GM21528 (cell line): ENCODE data around the gene TIMM21.

Experiments used
- ATAC-seq: cut with Tn5 transposase; IDR thresholded peaks from one replicate; pipeline ENCODE4 v1.9.1; 2021; ENCODE audit warnings: mild to moderate bottlenecking, moderate library complexity; ENCODE audit not compliant: unreplicated experiment, low FRiP score

The TIMM21 gene

DNA sequence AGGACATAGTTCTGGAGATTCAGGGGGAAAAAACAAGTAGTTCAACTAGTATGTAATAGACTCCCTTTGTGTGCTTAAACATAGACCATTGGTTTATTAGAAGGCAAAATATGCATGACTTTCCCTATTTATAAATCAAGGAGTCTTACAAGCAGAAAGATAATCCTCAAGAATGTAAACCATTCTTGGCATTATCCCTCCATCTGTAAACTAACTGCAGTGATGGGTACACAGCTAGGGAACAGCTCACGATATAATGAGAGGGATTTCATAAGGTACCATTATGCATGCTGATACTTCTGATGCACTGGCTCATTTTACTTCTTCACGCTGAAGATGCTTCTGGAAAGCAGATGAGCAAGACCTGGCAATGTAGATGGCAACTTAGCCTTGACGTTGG lies 1.6 kb upstream of the TIMM21 start:
- ATAC-seq = no peak

DNA sequence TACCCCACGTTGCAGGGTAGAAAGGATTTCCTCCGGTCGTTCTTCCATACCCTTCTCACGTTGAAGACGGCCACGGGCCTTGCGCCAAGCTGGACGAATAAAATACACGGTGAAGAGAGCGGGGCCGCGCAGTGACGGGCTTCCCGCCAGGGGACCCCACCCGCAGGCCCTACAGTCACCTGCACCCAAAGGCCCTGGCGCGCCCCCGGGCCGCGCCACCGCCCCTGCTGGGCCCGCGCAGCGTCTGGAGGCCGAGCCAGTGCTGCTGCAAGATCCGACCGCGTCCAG lies 888 bp upstream of the TIMM21 start:
- ATAC-seq = no peak

DNA sequence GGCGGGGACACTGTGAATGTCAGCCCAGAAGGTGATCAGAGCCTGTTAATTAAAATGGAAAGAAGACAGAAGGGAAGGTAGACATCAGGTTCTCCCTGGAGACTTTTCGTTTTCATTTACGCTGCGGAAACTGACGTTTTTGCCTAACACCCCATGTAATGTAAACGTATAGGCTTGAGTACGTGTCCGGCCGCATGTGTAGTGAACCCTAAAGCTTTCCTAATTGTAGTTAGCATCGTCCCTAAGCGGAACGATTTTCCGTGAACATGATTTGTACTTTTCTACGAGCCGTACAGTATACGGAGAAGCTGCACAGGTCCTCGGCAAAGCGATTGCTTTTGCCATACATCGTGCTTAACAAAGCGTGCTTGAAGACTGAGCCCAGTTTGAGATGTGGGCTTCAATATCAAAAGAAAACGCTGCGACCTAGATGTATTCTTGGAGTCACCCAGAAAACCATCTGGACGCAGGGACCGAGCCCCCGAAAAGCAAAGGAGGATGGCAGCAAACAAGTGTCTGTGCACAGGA lies 284 bp downstream of the TIMM21 start:
- peak; percentile 20 for ATAC-seq

DNA sequence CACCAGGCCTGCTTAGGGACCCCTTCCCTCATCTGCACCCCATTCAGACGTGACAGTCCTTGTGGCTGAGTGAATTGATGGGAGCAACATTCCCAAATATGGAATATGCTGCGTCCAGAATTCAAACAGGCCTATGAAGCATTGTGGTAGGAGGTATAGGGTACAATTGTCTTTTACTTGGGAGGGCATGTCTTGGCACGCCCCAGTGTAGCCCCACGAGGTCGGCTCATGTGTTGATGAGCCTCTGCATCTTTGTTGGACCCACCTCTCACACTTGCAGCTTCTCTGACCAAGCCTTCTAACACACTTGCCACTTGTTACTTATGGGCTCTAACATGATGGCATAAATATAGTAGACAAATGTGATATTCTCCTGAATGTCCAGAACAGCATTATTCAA lies 1.6 kb downstream of the TIMM21 start:
- ATAC-seq = no peak

DNA sequence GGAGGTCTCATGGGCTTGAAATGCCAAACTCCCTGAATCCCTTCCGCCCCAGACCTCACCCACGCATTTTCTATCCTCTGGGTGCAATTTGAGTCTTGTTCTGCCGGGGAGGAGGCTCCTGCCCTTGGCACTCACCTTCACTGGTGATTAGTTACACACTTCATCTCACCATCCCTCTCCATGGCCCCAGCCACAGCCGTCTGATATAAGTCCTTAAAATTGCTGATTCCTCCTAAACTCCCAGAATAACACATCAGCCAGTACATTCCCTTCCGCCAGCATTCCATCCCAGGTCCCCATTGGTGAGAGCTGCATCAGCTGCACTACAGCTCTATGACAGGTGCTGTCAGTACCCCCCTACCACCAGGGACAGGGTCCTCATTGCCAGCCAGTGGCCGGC lies 3.9 kb downstream of the TIMM21 start:
- no peak for ATAC-seq

DNA sequence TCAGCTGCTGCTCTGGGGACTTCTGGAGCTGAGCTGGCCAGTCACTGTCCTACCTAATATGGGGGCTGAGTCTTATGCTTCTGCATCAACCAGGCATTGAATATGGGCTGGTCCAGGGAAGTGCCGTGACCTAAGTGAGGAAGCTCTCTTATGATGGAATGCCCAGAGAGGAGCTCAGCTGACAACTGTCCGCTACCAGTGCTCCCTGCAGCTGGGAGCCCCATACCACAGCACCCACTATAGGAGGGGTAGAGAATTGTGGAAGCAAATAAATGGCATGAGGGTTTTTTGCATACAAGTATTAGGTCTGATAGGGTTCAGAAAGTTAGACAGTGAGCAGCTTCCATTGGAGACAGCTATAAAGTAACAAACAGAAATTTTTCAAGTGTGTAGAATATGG lies 4.5 kb downstream of the TIMM21 start:
- no peak for ATAC-seq

DNA sequence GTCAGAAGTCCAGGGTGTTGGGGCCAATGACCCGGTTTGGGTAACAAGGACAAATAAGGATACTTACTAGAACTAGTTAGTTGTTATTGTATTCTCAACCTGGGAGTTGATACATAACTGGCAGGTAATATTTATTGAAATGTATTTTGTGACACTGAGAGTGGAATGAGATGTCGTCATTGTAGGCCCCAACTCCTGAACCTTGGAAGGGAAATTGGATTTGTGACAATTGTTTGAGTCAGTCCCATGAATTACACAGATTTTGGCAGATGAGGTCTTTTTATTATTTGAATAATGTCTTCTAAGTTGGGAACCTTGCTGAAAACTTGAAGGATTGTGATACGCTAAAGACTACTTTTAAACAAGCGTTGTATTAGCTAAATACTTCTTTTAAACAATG lies 5.1 kb downstream of the TIMM21 start:
- no peak for ATAC-seq

DNA sequence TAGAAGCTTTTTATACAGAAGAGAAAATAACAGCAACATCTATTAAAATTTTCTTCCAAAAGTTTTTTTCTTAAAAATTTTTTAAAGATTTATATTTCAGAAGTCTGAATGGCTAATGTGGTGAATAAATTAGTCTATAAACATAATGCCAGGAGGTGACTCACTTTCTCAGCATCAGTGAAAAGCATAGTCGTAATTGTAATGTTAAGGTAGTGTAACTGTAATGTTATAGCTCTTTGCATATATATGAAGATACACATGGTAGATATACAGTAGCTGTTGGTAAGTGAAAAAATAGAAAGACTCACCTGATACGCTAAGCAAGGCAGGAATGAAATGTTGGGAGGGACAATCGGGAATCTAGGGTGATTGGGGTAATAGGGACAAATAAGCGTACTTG lies 5.5 kb downstream of the TIMM21 start:
- no peak for ATAC-seq

DNA sequence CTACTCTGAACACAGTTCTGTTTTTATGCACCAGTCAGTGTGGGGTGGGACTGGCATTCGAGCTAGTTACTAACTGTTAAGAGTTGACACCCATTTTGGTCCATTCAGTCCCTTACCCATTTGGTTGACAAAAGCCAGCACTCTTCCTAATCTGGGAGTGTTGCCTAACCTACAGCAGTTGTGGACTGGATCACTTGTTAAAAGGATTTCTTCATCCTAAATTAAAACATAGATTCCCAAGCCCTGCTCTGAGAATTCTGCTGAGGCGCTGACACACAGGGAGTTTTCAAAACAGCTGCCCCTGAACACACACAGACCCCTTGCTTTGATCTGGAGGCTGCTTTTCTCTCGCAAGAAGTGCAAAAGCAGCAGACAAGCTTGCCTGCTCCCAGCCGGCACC lies 6.4 kb downstream of the TIMM21 start:
- ATAC-seq = no peak

DNA sequence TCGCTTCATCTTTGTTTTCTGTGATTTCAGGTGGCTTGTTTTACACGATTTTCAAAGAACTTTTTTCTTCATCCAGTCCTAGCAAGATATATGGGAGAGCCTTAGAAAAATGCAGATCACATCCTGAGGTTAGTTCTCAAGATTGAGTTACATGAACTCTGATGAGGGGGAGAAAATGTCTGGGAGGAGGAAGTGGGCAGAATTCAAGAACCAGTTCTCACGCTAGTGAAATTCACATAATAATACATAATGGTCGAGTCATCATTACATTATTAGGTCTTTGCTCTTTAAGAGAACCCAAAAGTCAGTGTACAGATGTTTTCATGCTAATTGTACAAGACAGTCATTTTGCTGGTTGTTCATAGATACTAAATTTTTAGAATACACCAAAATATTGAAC lies 7.0 kb downstream of the TIMM21 start:
- ATAC-seq = no peak

DNA sequence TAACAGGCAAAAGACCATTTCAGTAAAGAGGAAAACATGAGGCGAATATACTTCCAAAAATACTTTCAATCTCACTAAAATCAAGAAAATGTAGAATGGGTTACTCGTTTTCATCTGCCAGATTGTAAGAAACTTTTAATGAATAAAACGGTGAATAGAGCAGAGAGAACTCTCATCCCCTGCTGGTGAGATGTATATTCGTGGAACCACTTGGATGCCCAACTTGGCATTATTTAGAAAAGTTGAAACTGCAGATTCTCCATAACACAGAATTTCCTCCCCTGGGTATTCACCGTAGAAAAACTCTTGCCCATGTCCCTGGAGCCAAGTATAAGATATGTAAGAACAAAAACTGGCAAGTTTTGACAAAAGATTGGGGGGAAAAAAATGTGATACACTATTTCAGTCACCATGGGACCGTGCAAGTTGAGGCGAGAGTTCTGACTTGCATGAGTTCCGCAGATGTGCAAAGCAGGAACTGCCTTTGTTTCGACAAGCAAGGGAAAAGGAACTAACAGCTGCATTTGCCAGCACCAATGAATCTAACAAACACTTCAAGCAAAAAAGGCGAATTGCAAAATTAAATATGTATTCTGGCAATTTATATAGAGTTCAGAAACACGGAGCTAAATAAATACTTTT lies 14.8 kb downstream of the TIMM21 start:
- ATAC-seq = no peak

DNA sequence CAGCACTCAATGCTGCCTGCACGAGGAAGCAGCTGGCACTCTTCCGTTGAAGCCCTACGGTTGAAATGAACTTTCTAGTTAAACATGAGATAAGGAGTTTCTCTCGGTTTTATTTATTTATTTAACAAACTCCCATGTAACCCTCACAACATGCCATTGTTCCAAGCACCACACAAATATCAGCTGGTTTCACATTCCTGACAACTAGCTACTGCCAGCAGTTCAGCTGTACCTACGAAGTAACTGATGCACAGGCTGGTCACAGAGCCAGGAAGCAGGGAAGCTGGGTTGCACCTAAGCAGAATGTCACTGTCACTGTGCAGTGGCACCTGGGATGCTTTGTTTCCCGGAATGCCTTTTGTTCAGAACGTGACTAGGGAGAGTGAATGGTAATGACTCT lies 18.1 kb downstream of the TIMM21 start:
- ATAC-seq = no peak

DNA sequence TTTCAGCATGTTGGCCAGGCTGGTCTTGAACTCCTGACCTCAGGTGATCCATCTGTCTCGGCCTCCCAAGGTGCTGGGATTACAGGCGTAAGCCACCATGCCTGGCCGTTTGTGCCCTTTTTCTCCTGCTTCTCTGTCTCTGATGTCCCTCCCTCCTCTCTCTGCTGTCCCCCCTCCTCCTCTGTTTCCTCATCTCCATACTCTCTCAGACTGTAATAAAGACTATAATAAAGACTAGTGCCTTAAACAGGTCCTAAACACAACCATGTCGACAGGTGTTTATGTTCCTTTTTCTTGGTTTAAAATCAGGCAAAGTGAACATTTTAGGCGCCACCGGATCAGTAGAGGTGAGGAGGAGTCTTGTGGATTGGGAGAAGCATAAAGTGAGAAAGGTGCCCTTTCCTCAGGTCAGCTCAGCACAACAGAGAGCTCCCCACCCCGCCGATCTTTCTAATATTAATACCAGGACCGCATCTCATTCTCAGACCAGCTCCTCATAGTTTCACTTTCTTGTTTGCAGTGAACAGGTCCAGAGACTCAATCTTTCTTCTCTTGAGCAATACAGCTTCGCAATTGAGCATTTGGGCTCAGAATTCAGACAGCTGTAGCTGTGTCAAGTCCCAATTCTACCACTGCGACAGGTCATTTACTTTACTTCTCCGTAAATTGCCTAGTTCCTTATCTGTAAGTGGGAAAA lies 23.7 kb downstream of the TIMM21 start:
- ATAC-seq = peak; percentile 95

DNA sequence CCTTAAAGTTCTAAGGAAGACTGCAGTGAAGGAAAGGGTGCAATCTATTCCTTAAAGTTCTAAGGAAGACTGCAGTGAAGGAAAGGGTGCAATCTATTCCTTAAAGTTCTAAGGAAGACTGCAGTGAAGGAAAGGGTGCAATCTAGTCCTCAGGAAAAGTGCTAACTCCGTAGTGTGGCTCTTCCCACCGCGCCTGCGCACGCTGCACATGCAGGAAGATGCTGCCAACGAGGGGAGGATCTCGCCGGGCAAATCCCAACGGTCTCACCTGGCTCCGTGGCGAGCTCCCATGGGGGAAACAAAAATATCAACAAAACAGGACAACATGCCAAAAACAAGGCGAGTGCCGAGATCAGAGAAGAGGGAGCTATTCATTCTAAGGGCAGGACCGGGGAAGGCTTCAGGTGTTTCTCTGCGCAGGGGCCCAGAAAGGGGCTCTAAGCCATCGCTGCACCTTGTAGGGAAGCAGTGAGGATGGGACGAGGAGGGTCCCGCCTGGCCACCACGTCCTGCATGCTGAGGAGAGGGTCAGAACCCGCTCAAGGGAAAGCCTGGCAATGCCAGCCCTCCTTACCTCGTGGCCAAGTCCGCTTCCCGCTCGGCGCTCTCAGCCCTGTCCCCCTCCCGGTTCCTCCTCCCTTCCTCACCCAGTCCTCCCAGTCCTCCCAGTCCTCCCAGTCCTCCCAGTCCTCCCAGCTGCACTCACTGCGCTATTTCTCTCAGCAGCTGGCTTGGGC lies 24.5 kb downstream of the TIMM21 start:
- ATAC-seq = no peak

DNA sequence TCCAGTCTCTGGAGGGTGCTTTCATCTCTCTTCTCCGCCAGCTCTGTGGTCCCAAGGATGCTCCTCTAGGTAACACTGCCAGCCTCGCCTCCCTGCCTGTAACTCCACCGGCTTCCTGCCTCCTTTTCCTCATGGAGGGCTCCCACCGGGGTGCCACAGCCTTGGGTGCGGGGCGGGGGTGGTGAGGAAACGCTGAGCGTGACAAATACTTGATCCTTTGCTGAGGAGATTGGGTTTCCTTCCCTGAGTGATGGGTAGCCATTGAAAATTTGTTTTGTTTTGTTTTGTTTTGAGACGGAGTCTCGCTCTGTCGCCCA lies 25.1 kb downstream of the TIMM21 start:
- ATAC-seq = no peak

DNA sequence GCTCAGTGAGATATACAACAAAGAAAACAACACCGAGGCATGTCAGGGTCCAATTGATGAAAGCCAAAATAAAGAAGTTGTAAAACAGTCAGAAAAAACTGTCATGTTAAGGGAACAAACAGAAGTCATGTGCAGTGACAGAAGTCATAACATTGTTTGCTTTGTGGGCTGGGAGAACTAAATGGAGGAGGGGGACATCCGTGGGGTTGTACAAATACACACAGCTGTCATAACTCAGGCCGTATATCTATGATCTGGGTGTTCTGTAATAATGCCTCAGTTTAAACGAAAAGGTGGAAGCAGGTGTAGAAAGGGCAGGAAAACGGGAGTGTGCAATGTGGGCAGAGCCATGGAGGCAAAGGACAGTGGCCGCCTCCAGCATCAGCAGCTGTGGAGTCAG lies 27.3 kb downstream of the TIMM21 start:
- no peak for ATAC-seq

DNA sequence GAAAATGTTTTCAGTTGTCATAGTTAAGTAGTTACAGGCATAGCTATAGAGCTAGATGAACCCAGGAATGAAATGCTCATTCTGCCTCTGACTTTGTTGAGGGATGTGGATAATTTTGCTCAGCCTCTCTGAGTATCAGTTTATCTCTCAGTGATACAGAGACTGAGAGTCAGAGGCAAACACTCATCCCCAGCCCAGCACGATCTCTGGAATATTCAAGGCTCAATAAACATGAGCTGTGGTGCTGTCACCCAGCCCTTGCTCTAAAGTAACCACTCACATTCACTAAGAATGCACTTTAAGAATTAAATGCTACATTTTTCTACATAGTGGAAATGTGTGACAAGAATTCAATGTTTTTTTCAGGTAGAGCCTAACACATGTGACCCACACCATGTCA lies 30.6 kb downstream of the TIMM21 start:
- no peak for ATAC-seq

DNA sequence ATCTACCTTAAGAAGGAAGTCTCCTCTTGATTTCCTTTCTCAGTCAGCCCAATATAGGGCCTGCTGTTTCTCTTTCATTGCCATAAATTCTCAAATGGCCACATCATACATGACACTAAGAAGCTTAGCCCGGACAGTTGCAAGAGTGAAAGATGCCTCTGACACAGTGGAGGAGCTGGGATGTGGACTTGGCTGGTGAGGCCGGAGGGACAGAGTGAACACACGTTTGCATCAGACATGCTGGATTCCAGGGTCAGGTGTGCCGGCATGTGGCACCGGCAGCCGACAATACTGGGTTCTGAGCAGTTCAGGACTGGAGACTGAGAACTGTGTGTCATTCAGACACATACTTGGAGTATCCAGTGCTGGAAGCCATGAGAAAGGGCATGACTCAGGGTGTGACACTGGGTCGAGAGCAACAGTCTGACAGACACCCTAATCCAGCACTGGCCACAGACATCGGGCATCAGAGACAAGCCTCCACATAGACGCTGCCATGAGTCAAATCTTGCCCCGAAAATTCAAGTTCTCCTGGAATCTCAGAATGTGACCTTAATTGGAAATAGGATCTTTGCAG lies 31.4 kb downstream of the TIMM21 start:
- ATAC-seq = no peak

DNA sequence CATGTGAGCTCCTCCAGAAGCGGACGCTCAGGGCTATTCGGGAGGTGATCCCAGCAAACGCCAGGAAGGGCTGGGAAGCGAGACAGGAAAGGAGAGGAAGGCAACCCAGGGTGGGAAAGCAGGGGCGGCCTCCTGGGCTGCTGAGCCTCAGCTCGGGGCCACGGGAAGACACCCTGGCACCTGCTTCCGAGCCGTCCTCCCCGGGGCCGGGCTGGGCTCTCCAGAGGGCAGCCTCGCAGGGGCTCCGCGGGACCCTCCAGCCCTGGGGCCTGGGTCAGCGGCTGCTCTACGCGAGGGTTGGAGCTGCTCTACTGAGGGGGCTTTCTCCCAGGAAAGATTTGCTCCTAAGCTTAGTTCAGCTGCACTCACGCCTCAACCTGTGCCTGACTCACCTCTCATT lies 34.0 kb downstream of the TIMM21 start:
- ATAC-seq = no peak

DNA sequence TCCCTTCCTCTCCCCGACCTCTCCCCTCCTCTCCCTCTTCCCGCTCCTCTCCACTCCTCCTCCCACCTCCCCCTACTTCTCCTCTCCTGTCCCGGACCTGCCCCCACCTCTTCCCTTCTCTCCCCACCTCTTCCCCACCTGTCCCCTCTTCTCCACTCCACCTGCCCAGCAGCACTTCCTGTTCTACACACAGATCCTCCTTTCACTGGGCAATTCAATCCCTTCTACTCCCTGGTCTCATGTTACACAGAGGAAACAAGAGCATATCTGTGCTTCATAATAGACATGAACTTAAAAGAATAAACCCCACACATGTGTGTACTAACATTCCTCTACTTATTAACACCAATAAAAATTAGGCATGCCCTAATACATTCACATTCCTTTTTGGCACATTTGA lies 34.8 kb downstream of the TIMM21 start:
- no peak for ATAC-seq

DNA sequence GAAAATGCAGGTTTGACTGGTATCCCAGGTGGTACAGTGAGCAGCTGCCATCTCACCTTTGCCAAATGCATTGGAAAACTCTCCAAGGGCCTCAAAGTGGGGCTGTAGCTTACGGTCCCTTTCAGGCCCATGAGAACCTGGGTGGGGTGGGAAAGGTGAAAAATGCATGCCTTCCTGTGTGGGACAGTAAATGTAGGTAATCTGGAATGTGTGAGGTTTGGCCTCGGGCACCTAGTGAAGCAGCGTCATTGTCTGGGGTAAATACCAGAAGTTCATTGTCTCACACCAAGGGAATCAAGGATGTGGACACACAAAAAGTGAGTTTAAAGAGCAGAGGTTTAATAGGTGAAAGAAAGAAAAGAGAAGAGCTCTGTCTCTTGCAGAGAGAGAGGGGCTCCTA lies 36.6 kb downstream of the TIMM21 start:
- no peak for ATAC-seq

DNA sequence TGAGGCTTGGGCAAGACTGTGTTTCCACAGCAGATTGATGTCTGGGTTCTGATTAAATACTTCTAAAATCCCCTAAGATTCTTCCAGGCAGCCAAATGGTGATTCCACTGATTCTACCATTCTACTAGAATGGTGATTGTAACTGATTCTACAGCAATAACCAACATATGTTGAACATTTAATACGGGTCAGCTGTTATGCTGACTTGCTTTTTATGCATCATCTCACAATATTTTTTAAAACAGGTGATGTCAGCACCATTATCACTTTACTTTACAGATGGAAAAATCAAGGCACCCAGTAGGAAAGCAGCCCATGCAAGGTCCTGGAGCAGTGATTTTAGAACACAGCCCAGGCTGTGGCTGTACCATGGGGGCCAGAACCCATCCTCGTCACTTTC lies 37.5 kb downstream of the TIMM21 start:
- no peak for ATAC-seq
